CD4-positive, alpha-beta T cell (primary cell): ENCODE data around the gene CCN5. TPM values are rescaled to one million over a fixed set of nuclear protein-coding genes. Genes with fewer than 3 reads are reported as not detected.

ENCODE experiments used
- ATAC-seq: fragments of 200-7000 bp; cut with Tn5 transposase; one replicate; pipeline ENCODE4 v1.10.0; 2022; ENCODE audit warnings: mild to moderate bottlenecking; ENCODE audit not compliant: poor library complexity
- CTCF ChIA-PET: fragments of 350-600 bp; sonication (Branson Sonifier 250); formaldehyde crosslinking; loops from one replicate; lab custom pipeline; 2021; ENCODE audit warnings: antibody characterized with exemption, inconsistent platforms; lab: Charles Lee
- POLR2A ChIA-PET: fragments of 350-600 bp; sonication (Branson Sonifier 250); formaldehyde crosslinking; loops from one replicate; lab custom pipeline; 2021; ENCODE audit warnings: antibody characterized with exemption, inconsistent platforms; lab: Charles Lee
- DNase-seq, 14 experiments: peaks; one replicate each; pipeline ENCODE4 v3.0.0-alpha.2; 2013 to 2020; ENCODE audit warnings: mixed read lengths in 2 of 14
- H3K27ac ChIP-seq, 2 donors: one replicate each; pipeline versions ENCODE4 v1.5.1 to v1.7.0; 2013; ENCODE audit warnings: low read length in 2 of 2, low read depth in 1 of 2, mild to moderate bottlenecking in 1 of 2
- H3K27me3 ChIP-seq, 2 experiments: 1 replicate in 1 of 2; 2 replicates in 1 of 2; pipeline versions ENCODE4 v1.6.1 to v1.7.0; 2013; ENCODE audit warnings: low read length in 2 of 2, control low read depth in 1 of 2, mild to moderate bottlenecking in 1 of 2, moderate library complexity in 1 of 2; ENCODE audit not compliant: insufficient read depth in 2 of 2, control insufficient read depth in 1 of 2
- H3K36me3 ChIP-seq: one replicate; pipeline ENCODE4 v1.6.1; 2013; ENCODE audit warnings: low read length, control low read depth; ENCODE audit not compliant: insufficient read depth
- H3K4me1 ChIP-seq: one replicate; pipeline ENCODE4 v1.6.1; 2013; ENCODE audit warnings: low read length, control low read depth; ENCODE audit not compliant: insufficient read depth
- H3K4me3 ChIP-seq: one replicate; pipeline ENCODE4 v1.5.1; 2013; ENCODE audit warnings: mild to moderate bottlenecking, low read length, moderate library complexity
- H3K9me3 ChIP-seq, 2 experiments: 1 replicate in 1 of 2; 2 replicates in 1 of 2; pipeline versions ENCODE4 v1.6.1 to v1.7.0; 2013; ENCODE audit warnings: low read length in 2 of 2, mild to moderate bottlenecking in 2 of 2, control low read depth in 1 of 2, moderate library complexity in 1 of 2; ENCODE audit not compliant: control insufficient read depth in 1 of 2, insufficient read depth in 1 of 2
- H3K27ac Mint-ChIP-seq: one replicate; pipeline ENCODE4 v1.8.0; 2020; ENCODE audit warnings: mixed read lengths
- H3K27me3 Mint-ChIP-seq: one replicate; pipeline ENCODE4 v1.8.0; 2021; ENCODE audit warnings: mixed read lengths
- H3K36me3 Mint-ChIP-seq: one replicate; pipeline ENCODE4 v1.8.0; 2021; ENCODE audit warnings: low read depth, mixed read lengths
- H3K4me1 Mint-ChIP-seq: one replicate; pipeline ENCODE4 v1.8.0; 2021; ENCODE audit warnings: low read depth, mixed read lengths
- H3K4me3 Mint-ChIP-seq: one replicate; pipeline ENCODE4 v1.8.0; 2020; ENCODE audit warnings: mild to moderate bottlenecking, mixed read lengths
- H3K9me3 Mint-ChIP-seq: one replicate; pipeline ENCODE4 v1.8.0; 2020; ENCODE audit warnings: mixed read lengths
- intact Hi-C, 2 experiments: fragments of 100-400 bp; cut with DNase I in 1 of 2; cut with micrococcal nuclease in 1 of 2; formaldehyde crosslinking; loops; one replicate each; pipeline versions ENCODE4 v1.15.1 to v1.9.0; 2023 to 2025; cut with DNase I, micrococcal nuclease
- total RNA-seq, 174 experiments: library from RNA in 2 of 174; stranded (reverse) in 2 of 174; gene quantifications; one replicate each; pipeline ENCODE4 v1.2.3 and lab custom pipeline; 2021 to 2026
- TF ChIP-seq, protein P1 (sequence below): fragments of 200-600 bp; IDR thresholded peaks from one replicate; pipeline ENCODE4 v1.8.0; 2022; ENCODE audit warnings: antibody characterized with exemption, mild to moderate bottlenecking

CCN5 gene
- total RNA-seq, 2 experiments from 2014 or later = not detected

GRCh38 chr20:44732327-44732726 is 17.2 kb downstream of the CCN5 start:
- ChIA-PET CTCF (interaction anchor here (1.9 kb wide), 1 partner anchor 49 kb away, joined by 7 read pairs; no protein-coding TSS in a partner anchor), POLR2A (no interaction called here)
- no peaks in the 10 kb centered on the region for H3K36me3 ChIP-seq
- peaks cover 14% of the 10 kb centered on the region for H3K4me1 ChIP-seq
- no peaks in the 10 kb centered on the region for H3K27me3 ChIP-seq
- intact Hi-C loops = loop anchor here (2.0 to 10.0 kb wide), 5 partner anchors 115 to 616 kb away; partner anchors contain the start of genes FITM2 (in 1 of the 2) and TTPAL (in 1 of the 2)
- H3K27ac ChIP-seq = no peak overlapping the region
- Mint-ChIP-seq H3K27me3 (no peaks in the 10 kb centered on the region), H3K9me3 (no peaks in the 10 kb centered on the region), H3K36me3 (no peaks in the 10 kb centered on the region), H3K4me1 (peaks cover 10% of the 10 kb centered on the region), H3K4me3 (no peak overlapping the region), H3K27ac (no peak overlapping the region)
- TF ChIP-seq, protein P1, sequence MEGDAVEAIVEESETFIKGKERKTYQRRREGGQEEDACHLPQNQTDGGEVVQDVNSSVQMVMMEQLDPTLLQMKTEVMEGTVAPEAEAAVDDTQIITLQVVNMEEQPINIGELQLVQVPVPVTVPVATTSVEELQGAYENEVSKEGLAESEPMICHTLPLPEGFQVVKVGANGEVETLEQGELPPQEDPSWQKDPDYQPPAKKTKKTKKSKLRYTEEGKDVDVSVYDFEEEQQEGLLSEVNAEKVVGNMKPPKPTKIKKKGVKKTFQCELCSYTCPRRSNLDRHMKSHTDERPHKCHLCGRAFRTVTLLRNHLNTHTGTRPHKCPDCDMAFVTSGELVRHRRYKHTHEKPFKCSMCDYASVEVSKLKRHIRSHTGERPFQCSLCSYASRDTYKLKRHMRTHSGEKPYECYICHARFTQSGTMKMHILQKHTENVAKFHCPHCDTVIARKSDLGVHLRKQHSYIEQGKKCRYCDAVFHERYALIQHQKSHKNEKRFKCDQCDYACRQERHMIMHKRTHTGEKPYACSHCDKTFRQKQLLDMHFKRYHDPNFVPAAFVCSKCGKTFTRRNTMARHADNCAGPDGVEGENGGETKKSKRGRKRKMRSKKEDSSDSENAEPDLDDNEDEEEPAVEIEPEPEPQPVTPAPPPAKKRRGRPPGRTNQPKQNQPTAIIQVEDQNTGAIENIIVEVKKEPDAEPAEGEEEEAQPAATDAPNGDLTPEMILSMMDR = no peak
- H3K4me3 ChIP-seq = no peak overlapping the region
- no peak for ATAC-seq
- H3K9me3 ChIP-seq = no peaks in the 10 kb centered on the region
- DNase-seq = no peak

- POLR2A ChIA-PET = no interaction called here
- Mint-ChIP-seq H3K36me3 (no peaks in the 10 kb centered on the region), H3K27me3 (no peaks in the 10 kb centered on the region), H3K4me3 (no peak overlapping the region), H3K9me3 (no peaks in the 10 kb centered on the region), H3K4me1 (peaks cover 11% of the 10 kb centered on the region), H3K27ac (no peak overlapping the region)
- H3K27me3 ChIP-seq = no peaks in the 10 kb centered on the region
- intact Hi-C loops = loop anchor here (1.0 to 10.0 kb wide), 10 partner anchors 48 to 617 kb away; partner anchors contain the start of genes FITM2 (in 1 of the 2) and TTPAL (in 1 of the 2)
- CTCF ChIA-PET = interaction anchor here (0.9 to 1.9 kb wide), 2 partner anchors 50 to 349 kb away, joined by 3 to 7 read pairs; no protein-coding TSS in a partner anchor
- TF ChIP-seq, protein P1 = peak; percentile 65
- ATAC-seq = peak; percentile 74
- DNase-seq = peak; percentile 38 to 81 (median 50)
- peaks cover 14% of the 10 kb centered on the region for H3K4me1 ChIP-seq
- H3K27ac ChIP-seq = no peak overlapping the region
- H3K9me3 ChIP-seq = no peaks in the 10 kb centered on the region
- no peaks in the 10 kb centered on the region for H3K36me3 ChIP-seq
- H3K4me3 ChIP-seq = no peak overlapping the region
Observed at GRCh38 chr20:44733341-44734069, 18.3 kb downstream of the CCN5 start.

DNA sequence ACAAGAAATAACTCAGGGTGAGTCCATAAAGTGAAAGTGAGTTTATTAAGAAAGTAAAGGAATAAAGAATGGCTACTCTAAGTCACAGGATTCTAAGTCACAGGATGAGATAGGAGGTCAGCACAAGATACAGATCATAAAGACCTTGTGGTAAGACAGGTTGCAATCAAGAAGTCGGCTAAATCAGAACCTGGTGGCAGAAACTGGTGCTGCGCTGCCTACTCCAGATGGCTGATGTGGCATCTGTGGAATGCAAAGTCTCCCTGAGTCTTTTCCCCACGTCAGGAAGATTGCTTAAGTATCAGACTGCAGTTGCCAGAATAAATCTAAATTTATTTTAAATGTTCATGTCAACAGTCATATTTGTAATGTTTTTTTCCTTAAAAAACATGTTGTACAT is 19.8 kb downstream of the CCN5 start:
- no peak for ATAC-seq
- Mint-ChIP-seq H3K27me3 (no peaks in the 10 kb centered on the region), H3K36me3 (no peaks in the 10 kb centered on the region), H3K27ac (no peak overlapping the region), H3K4me1 (peaks cover 16% of the 10 kb centered on the region), H3K4me3 (no peak overlapping the region), H3K9me3 (no peaks in the 10 kb centered on the region)
- intact Hi-C loops = loop anchor here (5.0 to 10.0 kb wide), 5 partner anchors 118 to 1148 kb away; partner anchors contain the start of genes FITM2 (in 1 of the 2) and TTPAL (in 1 of the 2)
- DNase-seq = no peak
- Histone ChIP-seq H3K9me3 (no peaks in the 10 kb centered on the region), H3K4me3 (no peak overlapping the region), H3K36me3 (no peaks in the 10 kb centered on the region), H3K27me3 (no peaks in the 10 kb centered on the region), H3K27ac (no peak overlapping the region), H3K4me1 (peaks cover 14% of the 10 kb centered on the region)
- CTCF ChIA-PET = no interaction called here
- TF ChIP-seq, protein P1 = no peak
- POLR2A ChIA-PET = no interaction called here
